ENCODE data around the gene PAQR8.

DNA sequence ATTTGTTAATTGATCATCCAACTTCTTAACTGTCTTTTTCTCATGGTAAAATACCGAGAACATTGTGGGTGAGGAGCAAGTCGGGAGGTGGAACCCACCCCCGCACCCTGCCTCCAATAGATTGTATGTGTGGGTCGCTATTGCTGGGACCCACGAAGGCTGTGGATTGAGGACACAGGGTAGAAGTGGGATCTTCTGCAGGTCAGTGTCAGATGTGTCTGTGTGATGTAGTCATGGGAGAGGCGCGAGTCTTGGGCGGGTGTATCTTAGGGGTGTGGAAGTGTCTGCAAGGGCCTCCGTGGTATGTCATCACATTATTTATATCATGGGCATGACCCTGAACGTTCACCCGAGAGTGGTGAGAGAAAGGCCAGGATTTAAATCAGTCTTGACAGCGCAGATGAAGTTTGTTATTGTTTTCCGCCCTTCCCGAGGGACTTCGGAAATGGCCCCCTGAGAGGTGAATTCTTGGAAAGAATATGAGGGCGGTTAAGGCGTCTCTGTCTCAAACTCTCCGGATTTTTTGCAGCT, 472 bp upstream of the PAQR8 start:
- TF ChIP-seq, protein P1, sequence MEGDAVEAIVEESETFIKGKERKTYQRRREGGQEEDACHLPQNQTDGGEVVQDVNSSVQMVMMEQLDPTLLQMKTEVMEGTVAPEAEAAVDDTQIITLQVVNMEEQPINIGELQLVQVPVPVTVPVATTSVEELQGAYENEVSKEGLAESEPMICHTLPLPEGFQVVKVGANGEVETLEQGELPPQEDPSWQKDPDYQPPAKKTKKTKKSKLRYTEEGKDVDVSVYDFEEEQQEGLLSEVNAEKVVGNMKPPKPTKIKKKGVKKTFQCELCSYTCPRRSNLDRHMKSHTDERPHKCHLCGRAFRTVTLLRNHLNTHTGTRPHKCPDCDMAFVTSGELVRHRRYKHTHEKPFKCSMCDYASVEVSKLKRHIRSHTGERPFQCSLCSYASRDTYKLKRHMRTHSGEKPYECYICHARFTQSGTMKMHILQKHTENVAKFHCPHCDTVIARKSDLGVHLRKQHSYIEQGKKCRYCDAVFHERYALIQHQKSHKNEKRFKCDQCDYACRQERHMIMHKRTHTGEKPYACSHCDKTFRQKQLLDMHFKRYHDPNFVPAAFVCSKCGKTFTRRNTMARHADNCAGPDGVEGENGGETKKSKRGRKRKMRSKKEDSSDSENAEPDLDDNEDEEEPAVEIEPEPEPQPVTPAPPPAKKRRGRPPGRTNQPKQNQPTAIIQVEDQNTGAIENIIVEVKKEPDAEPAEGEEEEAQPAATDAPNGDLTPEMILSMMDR (IDR thresholded peaks at IDR 0.05) = no peak
- TF ChIP-seq TAF1 (IDR thresholded peaks at IDR 0.05; ENCODE audit: borderline replicate concordance, low read depth, low read length) = no peak
